Brain microvascular endothelial cell (primary cell): ENCODE measurements around the gene HK3.

Experiments used
- DNase-seq: peaks from one replicate; pipeline ENCODE4 v3.0.0-alpha.2; 2020
- H3K27ac ChIP-seq: fragments of 250-450 bp; sonication (Bioruptor Pico); 2 replicates; pipeline ENCODE4 v1.5.1; 2020; ENCODE audit warnings: mild to moderate bottlenecking, moderate library complexity
- H3K27me3 ChIP-seq: fragments of 250-450 bp; sonication (Bioruptor Pico); replicated peaks from 2 replicates; pipeline ENCODE4 v1.5.1; 2020; ENCODE audit warnings: mild to moderate bottlenecking
- H3K36me3 ChIP-seq: fragments of 250-450 bp; sonication (Bioruptor Pico); replicated peaks from 2 replicates; pipeline ENCODE4 v1.5.1; 2020; ENCODE audit warnings: mild to moderate bottlenecking
- H3K4me3 ChIP-seq: 2 replicates; pipeline ENCODE4 v1.5.1; 2011; ENCODE audit warnings: low read depth, mild to moderate bottlenecking, control low read depth, low read length, moderate library complexity
- CTCF ChIP-seq: IDR thresholded peaks from 2 replicates; pipeline ENCODE4 v1.5.1; 2011; ENCODE audit warnings: low read depth, mild to moderate bottlenecking, moderate library complexity, low read length, control low read depth, inconsistent platforms; ENCODE audit errors: missing control alignments
- in situ Hi-C: cut with HindIII; loops from 2 replicates; pipeline ENCODE4 v1.10.0; 2017; ENCODE audit warnings: low sequenced_read_pairs, low pct_ligation_motif_present

The HK3 gene

GRCh38 chr5:176837707-176838115 lies 61.4 kb downstream of the HK3 start:
- DNase-seq = peak; percentile 88
- peaks cover 4% of the 10 kb centered on the region for H3K27me3 ChIP-seq
- H3K27ac ChIP-seq = no peak overlapping the region
- in situ Hi-C loops = no loop called here
- TF ChIP-seq CTCF = no peak
- H3K4me3 ChIP-seq = no peak overlapping the region
- H3K36me3 ChIP-seq = no peaks in the 10 kb centered on the region

- peaks cover 4% of the 10 kb centered on the region for H3K27me3 ChIP-seq
- in situ Hi-C loops = no loop called here
- no peak overlapping the region for H3K27ac ChIP-seq
- H3K36me3 ChIP-seq = no peaks in the 10 kb centered on the region
- no peak for TF ChIP-seq CTCF
- DNase-seq = no peak
- no peak overlapping the region for H3K4me3 ChIP-seq
Measured at GRCh38 chr5:176836811-176837706, 62.1 kb downstream of the HK3 start.

GRCh38 chr5:176835918-176836317 lies 63.2 kb downstream of the HK3 start:
- no peak for DNase-seq
- Histone ChIP-seq H3K27ac (no peak overlapping the region), H3K4me3 (no peak overlapping the region), H3K36me3 (no peaks in the 10 kb centered on the region), H3K27me3 (no peaks in the 10 kb centered on the region)
- in situ Hi-C loops = no loop called here
- TF ChIP-seq CTCF = no peak

- no peaks in the 10 kb centered on the region for H3K27me3 ChIP-seq
- H3K27ac ChIP-seq = no peak overlapping the region
- DNase-seq = no peak
- in situ Hi-C loops = no loop called here
- H3K36me3 ChIP-seq = no peaks in the 10 kb centered on the region
- no peak overlapping the region for H3K4me3 ChIP-seq
- no peak for TF ChIP-seq CTCF
Measured at GRCh38 chr5:176833286-176833685, 65.9 kb downstream of the HK3 start.

GRCh38 chr5:176832162-176832561 lies 67.0 kb downstream of the HK3 start:
- Histone ChIP-seq H3K36me3 (no peaks in the 10 kb centered on the region), H3K4me3 (no peak overlapping the region), H3K27me3 (no peaks in the 10 kb centered on the region), H3K27ac (no peak overlapping the region)
- DNase-seq = no peak
- no peak for TF ChIP-seq CTCF
- in situ Hi-C loops = no loop called here
